SK-N-SH treated with all-trans-retinoic acid at 6 μM for 48 hours (cell line): ENCODE results near the gene GBE1.

ENCODE experiments used
- ATAC-seq: fragments of 200-7000 bp; cut with Tn5 transposase; 3 replicates; pipeline ENCODE4 v1.9.1; 2020; ENCODE audit warnings: mild to moderate bottlenecking, moderate library complexity
- ARNTL ChIP-seq: fragments of 450-650 bp; formaldehyde crosslinking; IDR thresholded peaks from 2 replicates; pipeline ENCODE4 v1.5.0; 2020; ENCODE audit warnings: low read depth, mild to moderate bottlenecking, moderate library complexity, borderline replicate concordance
- CSDC2 ChIP-seq: fragments of 250-450 bp; sonication (Bioruptor Pico); IDR thresholded peaks from 2 replicates; pipeline ENCODE4 v1.5.0; 2020; ENCODE audit warnings: mild to moderate bottlenecking, moderate library complexity
- GLIS3 ChIP-seq: fragments of 250-450 bp; sonication (Bioruptor Pico); IDR thresholded peaks from 2 replicates; pipeline ENCODE4 v1.5.0; 2020; ENCODE audit warnings: mild to moderate bottlenecking, moderate library complexity
- ISL1 ChIP-seq: fragments of 250-450 bp; sonication (Bioruptor Pico); IDR thresholded peaks from 2 replicates; pipeline ENCODE4 v2.1.2; 2022; ENCODE audit warnings: mild to moderate bottlenecking, moderate library complexity
- OSR1 ChIP-seq: fragments of 250-450 bp; sonication (Bioruptor Pico); IDR thresholded peaks from 2 replicates; pipeline ENCODE4 v1.8.0; 2022; ENCODE audit warnings: moderate library complexity, mild to moderate bottlenecking, inconsistent platforms
- PPARA ChIP-seq: fragments of 250-450 bp; sonication (Bioruptor Pico); IDR thresholded peaks from 2 replicates; pipeline ENCODE4 v1.5.0; 2020; ENCODE audit warnings: mild to moderate bottlenecking, borderline replicate concordance
- RARB ChIP-seq: fragments of 250-450 bp; sonication (Bioruptor Pico); IDR thresholded peaks from 2 replicates; pipeline ENCODE4 v1.8.0; 2021; ENCODE audit warnings: mild to moderate bottlenecking, moderate library complexity
- TCF4 ChIP-seq: fragments of 250-450 bp; sonication (Bioruptor Pico); IDR thresholded peaks from 2 replicates; pipeline ENCODE4 v1.8.0; 2021; ENCODE audit warnings: mild to moderate bottlenecking, moderate library complexity, borderline replicate concordance
- TSHZ2 ChIP-seq: fragments of 250-450 bp; sonication (Bioruptor Pico); IDR thresholded peaks from 2 replicates; pipeline ENCODE4 v1.5.0; 2020; ENCODE audit warnings: mild to moderate bottlenecking, moderate library complexity
- ZC3H10 ChIP-seq: fragments of 250-450 bp; sonication (Bioruptor Pico); IDR thresholded peaks from 2 replicates; pipeline ENCODE4 v1.5.1; 2021; ENCODE audit warnings: mild to moderate bottlenecking, moderate library complexity
- ZFP3 ChIP-seq: fragments of 250-450 bp; sonication (Bioruptor Pico); IDR thresholded peaks from 2 replicates; pipeline ENCODE4 v1.5.0; 2020; ENCODE audit warnings: mild to moderate bottlenecking, moderate library complexity
- ZFP30 ChIP-seq: fragments of 450-650 bp; formaldehyde crosslinking; IDR thresholded peaks from 2 replicates; pipeline ENCODE4 v1.5.0; 2022; ENCODE audit warnings: mild to moderate bottlenecking, moderate library complexity
- ZNF565 ChIP-seq: fragments of 450-650 bp; formaldehyde crosslinking; conservative IDR thresholded peaks from 2 replicates; pipeline ENCODE4 v1.5.0; 2020; ENCODE audit warnings: low read depth, mild to moderate bottlenecking, moderate library complexity
- ZNF70 ChIP-seq: fragments of 450-650 bp; formaldehyde crosslinking; IDR thresholded peaks from 2 replicates; pipeline ENCODE4 v1.5.0; 2020; ENCODE audit warnings: mild to moderate bottlenecking, moderate library complexity
- ZNF8 ChIP-seq: fragments of 450-650 bp; formaldehyde crosslinking; IDR thresholded peaks from 2 replicates; pipeline ENCODE4 v1.5.0; 2020; ENCODE audit warnings: mild to moderate bottlenecking, moderate library complexity
- TF ChIP-seq, protein P1 (sequence below): fragments of 250-450 bp; sonication (Bioruptor Pico); IDR thresholded peaks from 2 replicates; pipeline ENCODE4 v1.8.0; 2020; ENCODE audit warnings: mild to moderate bottlenecking, moderate library complexity, borderline replicate concordance
- TF ChIP-seq, protein P2 (sequence below): fragments of 250-450 bp; sonication (Bioruptor Pico); IDR thresholded peaks from 2 replicates; pipeline ENCODE4 v1.8.0; 2021; ENCODE audit warnings: low read depth, mild to moderate bottlenecking, moderate library complexity, borderline replicate concordance
- TF ChIP-seq, protein P3 (sequence below): fragments of 250-450 bp; sonication (Bioruptor Pico); IDR thresholded peaks from 2 replicates; pipeline ENCODE4 v1.5.1; 2020; ENCODE audit warnings: low read depth, mild to moderate bottlenecking, moderate library complexity

The GBE1 gene

DNA sequence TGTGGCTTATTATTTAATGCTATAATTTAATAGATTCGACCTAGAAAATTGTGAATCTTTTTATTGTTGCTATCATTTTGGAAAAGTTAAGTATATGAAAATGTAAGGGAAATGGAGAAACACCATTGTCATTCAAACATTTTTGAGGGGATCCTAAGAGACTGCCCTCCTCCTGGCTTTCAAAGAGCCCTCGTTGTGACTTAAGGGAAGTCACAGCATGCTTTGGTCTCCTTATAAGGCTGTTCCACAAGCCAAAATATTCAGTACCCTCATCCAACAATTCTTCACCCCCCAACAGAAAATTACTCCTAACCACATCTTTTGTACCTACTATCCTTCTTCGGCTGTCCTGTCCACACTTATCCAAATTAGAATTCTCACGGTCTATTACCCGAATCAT is 140.2 kb downstream of the GBE1 start:
- TF ChIP-seq, protein P1, sequence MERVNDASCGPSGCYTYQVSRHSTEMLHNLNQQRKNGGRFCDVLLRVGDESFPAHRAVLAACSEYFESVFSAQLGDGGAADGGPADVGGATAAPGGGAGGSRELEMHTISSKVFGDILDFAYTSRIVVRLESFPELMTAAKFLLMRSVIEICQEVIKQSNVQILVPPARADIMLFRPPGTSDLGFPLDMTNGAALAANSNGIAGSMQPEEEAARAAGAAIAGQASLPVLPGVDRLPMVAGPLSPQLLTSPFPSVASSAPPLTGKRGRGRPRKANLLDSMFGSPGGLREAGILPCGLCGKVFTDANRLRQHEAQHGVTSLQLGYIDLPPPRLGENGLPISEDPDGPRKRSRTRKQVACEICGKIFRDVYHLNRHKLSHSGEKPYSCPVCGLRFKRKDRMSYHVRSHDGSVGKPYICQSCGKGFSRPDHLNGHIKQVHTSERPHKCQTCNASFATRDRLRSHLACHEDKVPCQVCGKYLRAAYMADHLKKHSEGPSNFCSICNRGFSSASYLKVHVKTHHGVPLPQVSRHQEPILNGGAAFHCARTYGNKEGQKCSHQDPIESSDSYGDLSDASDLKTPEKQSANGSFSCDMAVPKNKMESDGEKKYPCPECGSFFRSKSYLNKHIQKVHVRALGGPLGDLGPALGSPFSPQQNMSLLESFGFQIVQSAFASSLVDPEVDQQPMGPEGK (CRISPR knock-in tag) = no peak
- TF ChIP-seq, protein P2, sequence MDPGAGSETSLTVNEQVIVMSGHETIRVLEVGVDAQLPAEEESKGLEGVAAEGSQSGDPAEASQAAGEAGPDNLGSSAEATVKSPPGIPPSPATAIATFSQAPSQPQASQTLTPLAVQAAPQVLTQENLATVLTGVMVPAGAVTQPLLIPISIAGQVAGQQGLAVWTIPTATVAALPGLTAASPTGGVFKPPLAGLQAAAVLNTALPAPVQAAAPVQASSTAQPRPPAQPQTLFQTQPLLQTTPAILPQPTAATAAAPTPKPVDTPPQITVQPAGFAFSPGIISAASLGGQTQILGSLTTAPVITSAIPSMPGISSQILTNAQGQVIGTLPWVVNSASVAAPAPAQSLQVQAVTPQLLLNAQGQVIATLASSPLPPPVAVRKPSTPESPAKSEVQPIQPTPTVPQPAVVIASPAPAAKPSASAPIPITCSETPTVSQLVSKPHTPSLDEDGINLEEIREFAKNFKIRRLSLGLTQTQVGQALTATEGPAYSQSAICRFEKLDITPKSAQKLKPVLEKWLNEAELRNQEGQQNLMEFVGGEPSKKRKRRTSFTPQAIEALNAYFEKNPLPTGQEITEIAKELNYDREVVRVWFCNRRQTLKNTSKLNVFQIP (CRISPR knock-in tag) = no peak
- TF ChIP-seq ISL1 (CRISPR knock-in tag) (no peak), TCF4 (no peak), GLIS3 (no peak), ZC3H10 (no peak), ZNF70 (CRISPR knock-in tag) (no peak), OSR1 (CRISPR knock-in tag) (no peak)
- TF ChIP-seq, protein P3, sequence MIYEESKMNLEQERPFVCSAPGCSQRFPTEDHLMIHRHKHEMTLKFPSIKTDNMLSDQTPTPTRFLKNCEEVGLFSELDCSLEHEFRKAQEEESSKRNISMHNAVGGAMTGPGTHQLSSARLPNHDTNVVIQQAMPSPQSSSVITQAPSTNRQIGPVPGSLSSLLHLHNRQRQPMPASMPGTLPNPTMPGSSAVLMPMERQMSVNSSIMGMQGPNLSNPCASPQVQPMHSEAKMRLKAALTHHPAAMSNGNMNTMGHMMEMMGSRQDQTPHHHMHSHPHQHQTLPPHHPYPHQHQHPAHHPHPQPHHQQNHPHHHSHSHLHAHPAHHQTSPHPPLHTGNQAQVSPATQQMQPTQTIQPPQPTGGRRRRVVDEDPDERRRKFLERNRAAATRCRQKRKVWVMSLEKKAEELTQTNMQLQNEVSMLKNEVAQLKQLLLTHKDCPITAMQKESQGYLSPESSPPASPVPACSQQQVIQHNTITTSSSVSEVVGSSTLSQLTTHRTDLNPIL (CRISPR knock-in tag) = no peak
- TF ChIP-seq, all 23 proteins: peak for 0
- no peak for ATAC-seq

GRCh38 chr3:81620849-81621248 is 140.6 kb downstream of the GBE1 start:
- TF ChIP-seq ZC3H10 (no peak), ZNF565 (CRISPR knock-in tag) (no peak), PPARA (CRISPR knock-in tag) (no peak)
- ATAC-seq = no peak

- no peak for TF ChIP-seq CSDC2 (CRISPR knock-in tag)
- TF ChIP-seq OSR1 (CRISPR knock-in tag) = no peak
- TF ChIP-seq, all 23 proteins: peak for 0
- ATAC-seq = no peak
Measured at GRCh38 chr3:81612768-81613167, 148.7 kb downstream of the GBE1 start.

GRCh38 chr3:81602781-81603180 is 158.7 kb downstream of the GBE1 start:
- ATAC-seq = peak; percentile 41; the same call in 1 of the 3 replicates

More at GRCh38 chr3:81602781-81603180, 158.7 kb downstream of the GBE1 start:
- TF ChIP-seq ZFP3 (CRISPR knock-in tag) = no peak
- no peak for TF ChIP-seq CSDC2 (CRISPR knock-in tag)
- TF ChIP-seq TSHZ2 = no peak
- TF ChIP-seq ZNF70 (CRISPR knock-in tag) = no peak
- TF ChIP-seq TCF4 = no peak
- TF ChIP-seq ZNF8 (CRISPR knock-in tag) = no peak
- no peak for TF ChIP-seq ZNF565 (CRISPR knock-in tag)
- TF ChIP-seq GLIS3 = no peak
- no peak for TF ChIP-seq ZFP30 (CRISPR knock-in tag)
- no peak for TF ChIP-seq RARB
- TF ChIP-seq, protein P1 (CRISPR knock-in tag) = no peak
- TF ChIP-seq, protein P2 (CRISPR knock-in tag) = no peak
- no peak for TF ChIP-seq PPARA (CRISPR knock-in tag)
- no peak for TF ChIP-seq ARNTL (CRISPR knock-in tag)
